Adrenal gland (tissue), 12 donors: ENCODE results near the gene DHPS. TPM values are rescaled to one million over a fixed set of nuclear protein-coding genes. Genes with fewer than 3 reads are reported as not detected.
"Not testable (repeated sequence)": the region's sequence is repeated elsewhere in the genome, so short reads cannot be mapped to it uniquely, and the experiment has no call there.

ENCODE experiments used
- DNase-seq, 7 donors: peaks; one replicate each; pipeline ENCODE4 v3.0.0-alpha.2; 2019 to 2020
- H3K27ac ChIP-seq, 5 donors: fragments of 200-600 bp; sonication (generic) in 4 of 5; 1 replicate in 3 of 5; 2 replicates in 2 of 5; pipeline versions ENCODE4 v1.5.1 to v1.8.0; 2016 to 2020; ENCODE audit warnings: mild to moderate bottlenecking in 1 of 5
- H3K27me3 ChIP-seq: fragments of 200-600 bp; 2 replicates; pipeline ENCODE4 v1.8.0; 2021
- H3K36me3 ChIP-seq, 2 donors: fragments of 200-600 bp; replicated peaks in 1 of 2; 1 replicate in 1 of 2; 2 replicates in 1 of 2; pipeline versions ENCODE4 v1.5.1 to v1.8.0; 2018 to 2022
- H3K4me1 ChIP-seq, 2 donors: fragments of 200-600 bp; replicated peaks in 1 of 2; 1 replicate in 1 of 2; 2 replicates in 1 of 2; pipeline versions ENCODE4 v1.5.1 to v1.8.0; 2018 to 2021
- H3K4me3 ChIP-seq, 4 donors: fragments of 200-600 bp; sonication (generic) in 3 of 4; one replicate each; pipeline ENCODE4 v1.5.1; 2016 to 2018
- H3K9me3 ChIP-seq, 3 donors: fragments of 200-600 bp; sonication (generic) in 1 of 3; replicated peaks in 1 of 3; 1 replicate in 2 of 3; 2 replicates in 1 of 3; pipeline versions ENCODE4 v1.5.1 to v1.8.0; 2016 to 2021
- POLR2A ChIP-seq, 2 donors: fragments of 450-650 bp; IDR thresholded peaks; one replicate each; pipeline ENCODE4 v1.6.1; 2017; ENCODE audit warnings: antibody characterized with exemption in 2 of 2, mild to moderate bottlenecking in 2 of 2, moderate library complexity in 1 of 2
- WGBS, 4 donors: extraction: QIAGEN DNeasy Blood & Tissue Kit in 2 of 4; methylation state at CpG; one replicate each; pipeline versions ENCODE4 v1.1.5 to v1.1.7; 2013 to 2017; 5-methylcytosine and 5-hydroxymethylcytosine counted together
- intact Hi-C, 2 donors: fragments of 100-400 bp; cut with DNase I; formaldehyde crosslinking; loops; one replicate each; pipeline versions ENCODE4 v1.14.1 to v1.15.0; 2022 to 2023
- polyA plus RNA-seq, 3 donors: library from polyadenylated mRNA; stranded (reverse); fragments of 200-250 nt in 2 of 3; fragments of 350-450 nt in 1 of 3; fragmentation: Illumina TruSeq in 1 of 3; extraction: RNeasy Lipid Tissue Mini Kit (QIAGEN cat#74804) in 1 of 3; gene quantifications; one replicate each; pipeline ENCODE4 v1.2.3, GENCODE V29; 2013 to 2014
- total RNA-seq, 9 donors: library from RNA; depleted of rRNA in 4 of 9; stranded (reverse); fragments of >200 nt in 4 of 9; fragments of 120-200 nt in 1 of 9; fragmentation: NEBNext Ultra II Directional in 1 of 9; extraction: Animal tissue kit (Norgen Biotek cat#: 25700) in 1 of 9; gene quantifications; one replicate each; pipeline versions ENCODE4 v1.1.0 to v1.2.4, GENCODE V29; 2013 to 2023
- TF ChIP-seq, protein P1 (sequence below), 6 experiments: fragments of 450-650 bp in 4 of 6; fragments of 200-600 bp in 2 of 6; sonication (generic) in 1 of 6; IDR thresholded peaks; 1 replicate in 5 of 6; 2 replicates in 1 of 6; pipeline versions ENCODE4 v1.5.1 to v1.8.0; 2016 to 2021; ENCODE audit warnings: antibody characterized with exemption in 6 of 6, mild to moderate bottlenecking in 2 of 6, moderate library complexity in 1 of 6
- donor health status: healthy with polysubstance abuse.
- donor health status: Bipolar disorder and iron deficiency.
- donor health status: DM: yes; HTN: yes; CAD: no.
- donor health status: DM: no; HTN: no; CAD: no.
- donor health status: DM: no; HTN: no; CAD: no.
- donor health status: DM: yes; HTN: yes; CAD: no.

Gene DHPS
- total and polyA plus RNA-seq, 12 donors, result 64.5 to 197 (median 124) TPM

DNA sequence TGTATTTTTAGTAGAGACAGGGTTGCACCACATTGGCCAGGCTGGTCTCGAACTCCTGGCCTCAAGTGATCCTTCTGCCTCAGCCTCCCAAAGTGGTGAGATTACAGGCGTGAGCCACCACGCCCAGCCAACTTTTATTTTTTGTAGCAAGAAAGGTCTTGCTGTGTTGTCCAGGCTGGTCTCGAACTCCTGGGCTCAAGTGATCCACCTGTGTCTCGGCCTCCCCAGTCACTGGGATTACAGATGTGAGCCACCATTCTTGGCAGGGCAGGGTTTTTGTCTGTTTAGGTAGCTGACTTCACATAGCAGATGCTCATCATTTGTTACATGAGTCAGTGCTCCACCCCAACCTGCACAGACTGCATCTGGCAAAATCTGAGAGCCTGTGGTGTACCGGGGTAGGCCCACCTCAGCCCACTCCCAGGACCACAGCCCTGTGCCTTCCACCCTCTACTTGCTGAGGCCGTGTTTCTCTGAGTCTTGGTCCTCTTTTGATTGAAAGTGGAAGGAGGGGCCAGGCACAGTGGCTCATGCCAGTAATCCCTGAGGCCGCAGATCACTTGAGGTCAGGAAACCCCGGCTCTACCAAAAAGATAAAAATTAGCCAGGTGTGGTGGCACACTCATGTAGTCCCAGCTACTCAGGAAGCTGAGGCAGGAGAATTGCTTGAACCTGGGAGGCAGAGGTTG, 46.2 kb upstream of the DHPS start:
- no peaks in the 10 kb centered on the region for H3K9me3 ChIP-seq
- 93 to 95% (median 94%) methylated on average over 8 to 9 of the region's 9 CpGs for WGBS, 4 donors
- H3K27me3 ChIP-seq, result no peaks in the 10 kb centered on the region
- DNase-seq, result no peak
- no peak overlapping the region for H3K27ac ChIP-seq
- no peak for TF ChIP-seq POLR2A (IDR thresholded peaks at IDR 0.05)
- TF ChIP-seq, protein P1, sequence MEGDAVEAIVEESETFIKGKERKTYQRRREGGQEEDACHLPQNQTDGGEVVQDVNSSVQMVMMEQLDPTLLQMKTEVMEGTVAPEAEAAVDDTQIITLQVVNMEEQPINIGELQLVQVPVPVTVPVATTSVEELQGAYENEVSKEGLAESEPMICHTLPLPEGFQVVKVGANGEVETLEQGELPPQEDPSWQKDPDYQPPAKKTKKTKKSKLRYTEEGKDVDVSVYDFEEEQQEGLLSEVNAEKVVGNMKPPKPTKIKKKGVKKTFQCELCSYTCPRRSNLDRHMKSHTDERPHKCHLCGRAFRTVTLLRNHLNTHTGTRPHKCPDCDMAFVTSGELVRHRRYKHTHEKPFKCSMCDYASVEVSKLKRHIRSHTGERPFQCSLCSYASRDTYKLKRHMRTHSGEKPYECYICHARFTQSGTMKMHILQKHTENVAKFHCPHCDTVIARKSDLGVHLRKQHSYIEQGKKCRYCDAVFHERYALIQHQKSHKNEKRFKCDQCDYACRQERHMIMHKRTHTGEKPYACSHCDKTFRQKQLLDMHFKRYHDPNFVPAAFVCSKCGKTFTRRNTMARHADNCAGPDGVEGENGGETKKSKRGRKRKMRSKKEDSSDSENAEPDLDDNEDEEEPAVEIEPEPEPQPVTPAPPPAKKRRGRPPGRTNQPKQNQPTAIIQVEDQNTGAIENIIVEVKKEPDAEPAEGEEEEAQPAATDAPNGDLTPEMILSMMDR (IDR thresholded peaks at IDR 0.05), result no peak
- H3K36me3 ChIP-seq, result peaks cover 0 to 34% of the 10 kb centered on the region in 2 donors
- H3K4me3 ChIP-seq, result no peak overlapping the region
- intact Hi-C loops, result no loop called here
- H3K4me1 ChIP-seq, result peaks cover 9 to 22% of the 10 kb centered on the region in 2 donors

DNA sequence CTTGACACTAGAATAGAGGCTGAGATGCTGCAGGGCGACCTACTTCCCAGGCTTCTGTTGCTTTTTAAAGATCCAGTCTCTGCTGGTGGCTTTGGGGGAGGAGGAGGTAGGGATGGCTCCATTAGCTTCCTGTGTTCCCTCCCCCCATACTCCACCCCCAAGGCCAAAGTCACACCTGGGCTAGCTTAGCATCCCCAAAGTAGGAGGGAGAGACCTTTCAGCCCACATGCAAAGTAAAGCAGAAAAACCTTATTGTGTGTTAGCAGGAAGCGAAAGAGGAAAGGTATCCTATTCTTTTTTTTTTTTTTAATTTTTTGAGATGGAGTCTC, 45.3 kb upstream of the DHPS start:
- H3K36me3 ChIP-seq, result peaks cover 0 to 34% of the 10 kb centered on the region in 2 donors
- no peak for TF ChIP-seq POLR2A (IDR thresholded peaks at IDR 0.05)
- TF ChIP-seq, protein P1 (IDR thresholded peaks at IDR 0.05), result no peak
- intact Hi-C loops, result no loop called here
- no peaks in the 10 kb centered on the region for H3K27me3 ChIP-seq
- H3K9me3 ChIP-seq, result no peaks in the 10 kb centered on the region
- WGBS, 4 donors, result 89 to 97% (median 94%) methylated on average over 2 of the region's 2 CpGs
- peaks cover 6 to 15% of the 10 kb centered on the region in 2 donors for H3K4me1 ChIP-seq
- no peak for DNase-seq
- H3K4me3 ChIP-seq, result no peak overlapping the region
- H3K27ac ChIP-seq, result no peak overlapping the region

DNA sequence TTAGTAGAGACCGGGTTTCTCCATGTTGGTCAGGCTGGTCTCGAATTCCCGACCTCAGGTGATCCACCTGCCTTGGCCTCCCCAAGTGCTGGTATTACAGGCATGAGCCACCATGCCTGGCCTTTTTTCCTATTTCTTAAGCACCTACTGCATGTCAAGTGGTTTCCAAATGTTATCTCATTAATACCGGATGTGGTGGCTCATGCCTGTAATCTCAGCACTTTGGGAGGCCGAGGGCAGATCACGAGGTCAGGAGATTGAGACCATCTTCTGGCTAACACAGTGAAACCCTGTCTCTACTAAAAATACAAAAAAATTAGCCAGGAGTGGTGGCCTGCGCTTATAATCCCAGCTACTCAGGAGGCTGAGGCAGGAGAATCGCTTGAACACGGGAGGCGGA, 43.9 kb upstream of the DHPS start:
- DNase-seq, intact Hi-C loops, H3K27me3 ChIP-seq, H3K9me3 ChIP-seq, H3K4me3 ChIP-seq, H3K27ac ChIP-seq: not testable (repeated sequence)
- H3K4me1 ChIP-seq, result peaks cover 15 to 19% of the 10 kb centered on the region in 2 donors
- H3K36me3 ChIP-seq, result peaks cover 0 to 23% of the 10 kb centered on the region in 2 donors
- WGBS, 4 donors, result 84 to 97% (median 89%) methylated on average over 10 of the region's 10 CpGs

DNA sequence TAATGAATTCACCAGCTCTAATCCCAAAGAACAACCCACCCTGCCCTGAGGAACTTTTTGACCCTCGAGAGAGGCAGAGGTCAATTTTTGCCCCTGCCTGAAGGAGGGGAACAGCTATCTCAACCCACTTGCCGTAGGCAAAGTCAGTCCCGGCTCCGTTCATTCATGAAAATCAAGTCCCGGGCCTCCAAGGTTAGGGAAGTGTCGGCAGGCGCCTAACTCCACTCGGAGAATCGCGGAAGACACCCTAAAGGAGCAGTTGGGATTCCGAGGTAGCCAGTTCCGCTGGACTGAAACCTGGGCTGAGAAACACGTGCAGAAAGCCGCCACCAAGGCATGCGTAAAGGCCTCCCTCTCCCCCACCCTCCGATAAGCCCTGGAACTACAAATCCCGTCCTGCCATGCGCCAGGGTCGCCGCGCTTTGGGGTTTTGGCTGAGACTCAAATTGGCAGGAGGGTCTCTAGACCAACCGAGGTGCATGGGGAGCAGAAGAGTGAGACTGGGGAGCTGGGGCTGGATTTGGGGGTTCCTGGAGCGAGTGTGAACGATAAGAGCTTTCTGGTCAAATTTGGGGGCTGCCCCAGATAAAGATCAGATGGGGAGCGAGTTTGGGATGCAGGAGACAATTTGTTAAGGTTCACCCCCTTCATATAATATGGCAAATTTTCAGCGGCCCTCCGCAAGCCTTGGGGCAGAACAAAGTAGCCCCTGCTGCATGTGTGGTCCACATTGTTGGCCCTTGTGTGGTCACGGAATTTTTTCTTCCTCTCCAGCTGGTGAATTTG, 42.2 kb upstream of the DHPS start, which contains the start of gene TNPO2:
Gene TNPO2 (minus strand): TSS at position 292 of the 786 bp plus-strand sequence. CDS start 2,955 bp downstream, outside the sequence.
- no peaks in the 10 kb centered on the region for H3K9me3 ChIP-seq
- H3K4me3 ChIP-seq, result peak within 1 kb of the TSS in 2 of 4 donors; percentile 14 to 98
- intact Hi-C loops, result no loop called here
- DNase-seq, result peak; percentile 54 to 74 (median 62)
- TF ChIP-seq, protein P1 (IDR thresholded peaks at IDR 0.05), result no peak
- TF ChIP-seq POLR2A (IDR thresholded peaks at IDR 0.05), result peak in 1 of 2 donors; percentile 20
- H3K27ac ChIP-seq, result peak within 1 kb of the TSS; percentile 23 to 92 (median 79)
- peaks cover 0 to 7% of the 10 kb centered on the region in 2 donors for H3K36me3 ChIP-seq
- WGBS, 4 donors, result 3 to 10% (median 5%) methylated on average over 16 to 28 of the region's 28 CpGs
- no peaks in the 10 kb centered on the region for H3K27me3 ChIP-seq
- peaks cover 20 to 27% of the 10 kb centered on the region in 2 donors for H3K4me1 ChIP-seq
